GM12865 (cell line): Measurements from ENCODE around the gene ZYX.

ENCODE experiments used
- DNase-seq: peaks from one replicate; pipeline ENCODE4 v3.0.0; 2010; ENCODE audit warnings: low read depth
- H3K4me3 ChIP-seq: 2 replicates; pipeline ENCODE4 v1.5.1; 2011; ENCODE audit warnings: mild to moderate bottlenecking, low read depth, low read length, control low read depth
- TF ChIP-seq, protein P1 (sequence below): IDR thresholded peaks from 2 replicates; pipeline ENCODE4 v1.5.1; 2011; ENCODE audit warnings: low read length, control low read depth, low read depth, inconsistent platforms; ENCODE audit not compliant: insufficient read depth; ENCODE audit errors: missing control alignments

The ZYX gene

DNA sequence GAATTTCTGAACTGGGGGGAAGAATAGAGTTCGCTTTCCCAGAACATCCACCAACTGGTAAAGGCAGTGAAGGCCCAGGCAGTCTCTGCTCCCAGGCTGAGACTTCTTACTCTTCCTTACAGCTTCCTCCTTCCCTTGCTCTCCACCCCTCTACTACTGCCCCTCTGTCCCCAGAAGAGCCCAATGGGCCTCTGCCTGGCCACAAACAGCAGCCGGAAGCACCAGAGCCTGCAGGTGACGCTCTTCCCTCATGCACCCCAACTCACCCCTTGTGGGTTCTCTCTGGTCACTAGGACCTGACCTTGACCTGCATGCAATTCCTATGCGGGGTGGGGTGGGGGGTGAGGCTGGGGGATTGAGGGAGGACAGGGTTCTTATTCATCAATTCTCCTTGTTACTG lies 35.1 kb upstream of the ZYX start:
- H3K4me3 ChIP-seq = no peak overlapping the region
- TF ChIP-seq, protein P1, sequence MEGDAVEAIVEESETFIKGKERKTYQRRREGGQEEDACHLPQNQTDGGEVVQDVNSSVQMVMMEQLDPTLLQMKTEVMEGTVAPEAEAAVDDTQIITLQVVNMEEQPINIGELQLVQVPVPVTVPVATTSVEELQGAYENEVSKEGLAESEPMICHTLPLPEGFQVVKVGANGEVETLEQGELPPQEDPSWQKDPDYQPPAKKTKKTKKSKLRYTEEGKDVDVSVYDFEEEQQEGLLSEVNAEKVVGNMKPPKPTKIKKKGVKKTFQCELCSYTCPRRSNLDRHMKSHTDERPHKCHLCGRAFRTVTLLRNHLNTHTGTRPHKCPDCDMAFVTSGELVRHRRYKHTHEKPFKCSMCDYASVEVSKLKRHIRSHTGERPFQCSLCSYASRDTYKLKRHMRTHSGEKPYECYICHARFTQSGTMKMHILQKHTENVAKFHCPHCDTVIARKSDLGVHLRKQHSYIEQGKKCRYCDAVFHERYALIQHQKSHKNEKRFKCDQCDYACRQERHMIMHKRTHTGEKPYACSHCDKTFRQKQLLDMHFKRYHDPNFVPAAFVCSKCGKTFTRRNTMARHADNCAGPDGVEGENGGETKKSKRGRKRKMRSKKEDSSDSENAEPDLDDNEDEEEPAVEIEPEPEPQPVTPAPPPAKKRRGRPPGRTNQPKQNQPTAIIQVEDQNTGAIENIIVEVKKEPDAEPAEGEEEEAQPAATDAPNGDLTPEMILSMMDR = no peak
- DNase-seq = no peak

DNA sequence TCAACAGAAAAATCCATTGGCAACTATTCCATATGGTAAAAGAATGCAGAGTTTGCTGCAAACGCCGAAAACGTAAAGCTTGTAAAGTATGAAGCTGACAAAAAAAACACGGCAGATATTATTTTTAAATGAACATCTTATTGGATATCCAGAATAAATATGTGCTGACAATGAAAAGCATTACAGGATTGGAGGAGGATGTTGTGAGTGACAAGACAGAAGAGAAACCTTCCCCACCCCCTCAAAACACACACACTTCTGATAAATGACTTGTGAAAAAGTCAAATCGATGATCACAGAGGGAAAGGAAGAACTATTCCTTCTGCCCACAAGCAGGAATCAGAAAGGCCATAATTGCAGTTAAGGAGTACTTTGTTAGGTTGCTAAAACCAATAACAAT lies 33.2 kb upstream of the ZYX start:
- H3K4me3 ChIP-seq = no peak overlapping the region
- DNase-seq = no peak
- TF ChIP-seq, protein P1 = no peak

DNA sequence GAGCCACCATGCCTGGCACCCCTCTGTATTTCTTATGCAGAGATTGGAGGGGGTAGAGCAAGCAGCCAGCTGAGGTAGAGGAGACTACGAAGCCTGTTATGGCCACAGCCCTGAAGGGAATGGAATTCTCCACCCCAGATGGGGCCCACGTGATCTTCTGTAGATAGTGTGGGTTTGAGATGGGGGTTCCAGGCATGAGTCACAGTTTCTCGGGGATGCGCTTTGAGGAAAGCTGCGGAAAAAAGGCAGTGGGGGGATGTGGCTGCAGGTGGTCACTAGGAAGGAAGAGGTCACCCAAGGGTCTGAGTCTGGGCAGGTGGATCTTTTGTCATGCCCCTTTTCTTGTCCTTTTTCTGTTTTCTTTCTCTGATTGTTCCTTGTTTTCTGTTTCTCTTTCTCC lies 30.1 kb upstream of the ZYX start:
- TF ChIP-seq, protein P1 = no peak
- no peak overlapping the region for H3K4me3 ChIP-seq
- DNase-seq = no peak

DNA sequence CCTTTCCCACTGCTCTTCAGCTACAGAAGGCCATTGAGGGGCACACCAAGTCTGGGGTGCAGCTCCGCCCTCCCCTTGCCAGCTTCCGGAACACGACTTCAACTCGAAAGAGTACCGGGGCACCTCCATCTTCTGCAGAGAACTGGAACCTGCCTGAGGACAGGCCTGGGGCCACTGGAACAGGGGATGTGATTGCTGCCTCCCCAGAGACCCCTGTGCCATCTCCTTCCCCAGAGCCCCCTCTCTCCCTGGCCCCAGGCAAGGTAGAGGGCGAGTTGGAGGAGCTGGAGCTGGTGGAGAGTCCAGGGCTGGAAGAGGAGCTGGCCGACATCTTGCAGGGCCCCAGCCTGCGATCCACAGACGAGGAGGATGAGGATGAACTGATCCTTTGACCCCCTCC lies 29.6 kb upstream of the ZYX start:
- TF ChIP-seq, protein P1 = no peak
- DNase-seq = no peak

DNA sequence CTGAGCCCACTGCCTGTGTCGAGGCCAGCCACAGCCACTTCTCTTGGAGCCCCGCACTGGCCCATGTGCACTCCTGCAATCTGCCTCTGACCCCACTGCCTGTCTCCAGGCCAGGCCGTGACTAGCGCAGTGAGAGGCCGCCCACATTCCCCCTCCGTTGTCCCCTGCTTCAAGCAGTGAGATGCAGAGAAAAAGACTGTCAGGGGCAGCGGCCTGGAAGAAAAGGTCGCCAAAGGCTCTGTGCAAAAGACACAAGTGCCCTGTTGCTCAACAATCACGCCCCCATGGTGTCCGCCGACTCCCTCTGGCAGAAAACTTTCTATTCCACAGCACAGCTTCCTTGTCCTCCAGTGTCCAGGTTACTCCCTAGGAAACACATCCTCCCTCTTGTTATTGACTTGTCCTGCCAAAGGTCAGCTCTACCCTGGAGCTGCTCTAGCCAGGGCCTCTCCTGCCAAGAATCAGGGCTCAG lies 28.6 kb upstream of the ZYX start:
- H3K4me3 ChIP-seq = no peak overlapping the region
- TF ChIP-seq, protein P1 = no peak
- no peak for DNase-seq

More for the DNA sequence above, 29.6 kb upstream of the ZYX start:
- no peak overlapping the region for H3K4me3 ChIP-seq

DNA sequence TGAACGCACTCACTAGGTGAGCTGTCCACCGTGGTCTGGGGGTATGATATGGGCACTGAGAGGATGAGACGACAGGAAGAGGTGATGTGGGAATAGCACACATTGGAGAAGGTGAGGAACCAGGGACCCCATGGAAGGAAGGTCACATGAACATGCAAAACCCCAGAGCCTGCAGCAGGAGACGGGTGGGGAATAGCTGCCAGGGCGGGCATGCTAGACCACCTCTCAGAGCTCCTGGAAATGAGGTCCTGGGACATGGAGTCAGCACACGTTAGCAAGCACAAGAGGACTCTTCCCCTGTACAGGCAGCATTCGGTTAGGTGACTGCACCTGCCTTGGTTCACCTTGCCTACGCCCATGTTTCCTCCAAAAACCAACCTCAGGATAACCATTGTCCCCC lies 26.8 kb upstream of the ZYX start:
- no peak for DNase-seq
- H3K4me3 ChIP-seq = no peak overlapping the region
- TF ChIP-seq, protein P1 = no peak

DNA sequence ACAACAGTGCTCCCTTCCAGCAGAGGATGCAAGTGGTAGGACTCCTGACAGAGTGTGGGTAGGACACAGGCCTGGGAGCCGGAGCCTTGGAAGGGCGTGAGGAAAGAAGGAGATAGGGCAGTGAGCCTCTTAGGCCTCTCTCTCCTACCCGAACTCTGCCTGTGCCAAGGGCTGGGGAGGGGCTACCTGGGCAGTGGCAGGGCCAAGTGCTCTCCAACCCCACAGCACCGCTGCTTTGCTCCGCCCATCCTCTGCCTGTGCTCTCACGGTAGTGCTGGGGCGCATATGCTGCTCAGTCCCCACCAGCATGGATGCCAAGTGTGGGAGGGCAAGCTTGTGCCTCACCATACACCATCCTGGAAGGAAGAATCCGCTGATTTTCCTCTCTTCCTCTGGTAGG lies 26.2 kb upstream of the ZYX start:
- no peak overlapping the region for H3K4me3 ChIP-seq
- no peak for DNase-seq
- TF ChIP-seq, protein P1 = no peak
